ENCODE measurements around the gene ZNF774.
"Not testable (repeated sequence)": the region's sequence is repeated elsewhere in the genome, so short reads cannot be mapped to it uniquely, and the experiment has no call there.

ZNF774 gene

GRCh38 chr15:90347431-90348065 lies 4.5 kb upstream of the ZNF774 start:
- not testable (repeated sequence) for DNase-seq

- DNase-seq: no peak
Measured at GRCh38 chr15:90348456-90348855, 3.6 kb upstream of the ZNF774 start.

- DNase-seq: no peak
Measured at GRCh38 chr15:90349072-90349471, 3.0 kb upstream of the ZNF774 start.

- no peak for DNase-seq
Measured at GRCh38 chr15:90349821-90350220, 2.3 kb upstream of the ZNF774 start.

DNA sequence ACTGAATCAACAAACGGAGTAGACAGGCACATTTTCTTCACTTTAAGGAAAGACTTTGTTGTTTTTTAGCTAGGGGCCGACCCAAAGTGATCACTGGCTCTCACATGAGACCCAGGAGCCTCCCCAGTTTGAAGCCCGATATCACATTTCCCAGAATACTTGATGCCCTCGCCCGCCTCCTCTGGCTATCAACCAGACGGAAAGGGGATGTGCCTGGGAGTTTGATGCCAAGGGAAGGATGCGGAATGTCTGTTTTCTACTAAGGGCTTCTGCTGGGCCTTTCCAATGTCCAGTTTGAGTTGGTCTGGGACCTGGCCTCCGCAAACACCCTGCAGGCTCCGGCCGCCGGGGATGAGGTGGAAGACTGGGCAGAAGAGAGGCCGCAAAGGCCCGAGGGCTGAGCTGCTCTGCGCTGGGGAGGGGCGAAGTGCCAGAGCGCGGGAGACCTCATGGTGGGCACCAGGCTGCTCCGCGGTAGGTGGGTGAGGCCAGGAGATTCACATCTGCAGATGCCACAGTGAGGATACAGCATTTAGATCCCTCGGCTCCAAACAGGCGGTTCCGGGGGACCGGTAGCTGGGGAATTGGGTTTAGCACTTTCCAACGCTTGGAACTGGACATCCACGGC lies 491 bp upstream of the ZNF774 start:
- DNase-seq: no peak

DNA sequence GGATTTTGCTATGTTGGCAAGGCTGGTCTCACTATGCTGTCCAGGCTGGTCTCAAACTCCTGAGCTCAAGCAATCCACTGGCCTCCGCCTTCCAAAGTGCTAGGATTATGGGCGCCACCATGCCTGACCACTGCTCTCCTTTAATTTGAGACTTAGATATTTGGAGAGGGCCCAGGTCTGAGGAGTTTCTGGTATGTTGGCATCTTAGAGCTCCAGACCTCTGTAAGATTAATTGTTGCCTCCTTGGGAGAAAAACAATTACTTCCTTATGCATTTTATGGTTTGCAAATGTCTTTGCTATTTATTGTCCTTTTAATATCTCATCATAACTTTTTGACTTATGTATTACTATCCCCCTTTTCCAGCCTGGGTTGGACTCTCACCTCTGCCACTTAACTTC lies 2.9 kb downstream of the ZNF774 start:
- no peak for DNase-seq

DNA sequence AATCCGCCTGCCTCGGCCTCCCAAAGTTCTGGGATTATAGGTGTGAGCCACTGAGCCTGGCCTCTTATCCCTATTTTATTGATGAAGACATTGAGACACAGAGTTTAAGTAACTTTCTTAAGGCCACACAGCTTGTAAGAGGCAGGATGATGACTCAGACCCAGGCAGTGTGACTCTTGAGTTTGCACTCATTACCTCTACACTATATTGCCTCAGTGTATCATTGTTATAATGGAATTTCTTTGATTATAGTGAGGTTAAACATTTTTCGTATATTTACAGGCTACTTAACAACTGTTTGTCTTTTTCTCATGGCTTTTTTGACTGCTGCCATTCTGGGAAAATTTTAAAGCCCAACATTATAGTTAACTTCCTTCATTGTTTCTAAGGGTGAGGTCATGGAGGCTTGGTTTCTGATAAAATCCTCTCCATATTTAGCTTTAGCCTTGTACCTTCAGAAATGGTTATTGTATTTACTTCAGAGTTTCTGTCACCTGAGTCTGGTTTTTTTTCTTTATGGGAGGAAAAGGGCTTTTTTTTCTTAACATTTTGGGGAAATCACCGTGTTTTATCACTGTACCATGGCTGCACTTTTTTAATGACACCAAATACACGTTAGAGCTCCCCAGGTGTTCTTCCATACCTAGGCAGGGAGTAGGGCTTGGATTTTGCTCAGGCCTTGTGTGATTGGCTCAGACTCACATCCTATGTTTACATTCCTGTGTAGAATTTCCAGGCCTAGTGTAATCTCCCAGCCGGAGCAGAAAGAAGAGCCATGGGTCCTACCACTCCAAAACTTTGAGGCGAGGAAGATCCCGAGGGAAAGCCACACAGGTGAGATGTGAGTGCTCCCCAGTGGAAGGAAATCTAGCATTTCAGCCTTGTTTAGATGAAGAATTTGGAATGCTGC lies 6.3 kb downstream of the ZNF774 start:
- DNase-seq: no peak

DNA sequence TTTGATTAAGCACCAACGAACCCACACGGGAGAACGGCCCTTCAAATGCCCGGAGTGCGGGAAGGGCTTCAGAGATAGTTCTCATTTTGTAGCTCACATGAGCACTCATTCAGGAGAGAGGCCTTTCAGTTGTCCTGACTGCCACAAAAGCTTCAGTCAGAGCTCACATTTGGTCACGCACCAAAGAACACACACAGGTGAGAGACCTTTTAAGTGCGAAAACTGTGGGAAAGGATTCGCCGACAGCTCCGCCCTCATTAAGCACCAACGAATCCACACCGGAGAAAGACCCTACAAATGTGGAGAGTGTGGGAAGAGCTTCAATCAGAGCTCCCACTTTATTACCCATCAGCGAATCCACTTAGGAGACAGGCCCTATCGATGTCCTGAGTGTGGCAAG lies 8.7 kb downstream of the ZNF774 start:
- DNase-seq: no peak

DNA sequence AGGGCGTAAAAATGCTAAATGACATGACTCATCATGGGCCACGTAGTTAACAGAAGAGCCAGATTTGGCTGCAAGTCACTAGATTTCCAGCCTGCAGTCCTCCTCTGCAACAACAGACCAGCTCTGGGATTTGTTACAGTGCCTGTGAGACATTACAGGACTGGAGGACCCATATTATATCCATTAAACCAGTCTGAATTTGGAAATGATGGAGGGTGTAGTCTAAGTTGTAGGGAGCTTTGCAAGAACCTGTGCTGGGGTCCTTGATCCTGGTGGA lies 10.8 kb downstream of the ZNF774 start:
- DNase-seq: no peak

GRCh38 chr15:90364251-90364650 lies 12.2 kb downstream of the ZNF774 start:
- no peak for DNase-seq

DNA sequence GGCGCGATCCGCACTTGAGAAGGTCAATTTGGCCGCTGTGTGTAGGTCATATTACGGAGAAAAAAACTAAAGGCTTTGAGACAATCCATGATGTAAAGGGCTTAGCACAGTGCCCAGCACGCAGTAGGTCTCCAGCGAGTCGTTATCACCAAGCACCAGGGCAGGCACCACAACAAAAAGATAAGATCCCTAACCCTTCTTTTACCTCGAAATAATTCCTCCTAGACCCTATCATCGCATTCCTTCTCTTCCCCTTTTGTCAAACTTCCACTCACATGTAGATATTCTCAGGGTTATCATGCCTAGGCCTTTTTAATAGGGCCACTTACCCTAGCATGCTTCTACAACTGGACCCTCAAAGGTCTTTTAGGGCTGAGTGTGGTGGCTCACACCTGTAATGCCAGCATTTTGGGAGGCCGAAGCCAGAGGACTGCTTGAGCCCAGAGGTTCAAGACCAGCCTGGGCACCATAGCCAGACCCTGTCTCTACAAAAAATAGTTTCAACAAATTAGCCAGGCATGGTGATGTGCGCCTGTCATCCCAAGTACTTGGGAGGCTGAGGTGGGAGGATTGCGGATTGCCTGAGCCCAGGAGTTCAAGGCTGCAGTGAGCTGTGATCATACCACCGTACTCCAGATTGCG lies 13.5 kb downstream of the ZNF774 start:
- no peak for DNase-seq

GRCh38 chr15:90367576-90367975 lies 15.5 kb downstream of the ZNF774 start:
- DNase-seq: no peak

DNA sequence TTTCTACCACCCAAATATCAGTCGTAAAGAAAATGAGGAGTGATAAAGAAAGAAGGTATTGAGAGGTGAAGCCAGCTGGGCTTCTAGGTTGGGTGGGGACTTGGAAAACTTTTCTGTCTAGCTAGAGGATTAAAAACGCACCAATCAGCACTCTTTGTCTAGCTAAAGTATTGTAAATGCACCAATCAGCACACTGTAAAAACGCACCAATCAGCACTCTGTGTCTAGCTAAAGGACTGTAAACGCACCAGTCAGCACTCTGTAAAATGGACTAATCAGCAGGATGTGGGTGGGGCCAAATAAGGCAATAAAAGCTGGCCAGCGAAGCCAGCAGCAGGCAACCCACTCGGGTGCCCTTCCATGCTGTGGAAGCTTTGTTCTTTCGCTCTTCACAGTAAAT lies 23.0 kb downstream of the ZNF774 start:
- DNase-seq: no peak

- peak; percentile 74 for DNase-seq
Measured at GRCh38 chr15:90376789-90377188, 24.7 kb downstream of the ZNF774 start.

DNA sequence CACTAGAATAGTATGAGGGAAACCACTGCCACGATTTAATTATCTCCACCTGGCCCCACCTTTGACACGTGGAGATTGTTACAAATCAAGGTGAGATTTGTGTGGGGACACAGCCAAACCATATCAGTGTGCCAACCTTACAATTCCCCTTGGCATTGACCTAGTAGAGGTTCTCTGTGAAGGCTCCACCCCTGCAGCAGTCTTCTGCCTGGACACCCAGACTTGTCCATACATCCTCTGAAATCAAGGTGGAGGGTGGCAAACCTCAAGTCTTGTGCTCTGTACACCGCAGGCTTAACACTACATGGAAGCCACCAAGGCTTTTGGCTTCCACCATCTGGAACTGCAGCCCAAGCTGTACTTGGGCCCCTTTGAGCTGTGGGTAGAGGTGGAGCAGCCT lies 27.2 kb downstream of the ZNF774 start:
- DNase-seq: no peak

DNA sequence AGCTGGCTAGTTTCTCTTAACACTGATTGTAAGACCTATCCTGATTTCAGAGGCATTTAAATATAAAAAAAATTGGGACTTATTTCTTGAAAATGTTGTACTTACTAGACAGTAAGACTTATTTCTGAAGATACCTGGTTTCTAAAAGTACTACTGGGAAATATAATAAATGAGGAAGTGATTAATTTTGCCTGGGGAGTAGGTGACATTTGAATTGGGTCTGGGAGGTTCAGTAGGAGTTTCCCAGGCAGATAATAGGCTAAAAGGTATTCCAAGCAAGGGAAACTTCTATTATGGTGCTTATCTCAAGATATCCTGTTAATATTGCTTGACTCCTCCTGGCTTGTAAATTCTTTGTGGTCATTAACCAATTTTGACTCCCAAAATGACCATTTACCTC lies 29.4 kb downstream of the ZNF774 start:
- DNase-seq: no peak

DNA sequence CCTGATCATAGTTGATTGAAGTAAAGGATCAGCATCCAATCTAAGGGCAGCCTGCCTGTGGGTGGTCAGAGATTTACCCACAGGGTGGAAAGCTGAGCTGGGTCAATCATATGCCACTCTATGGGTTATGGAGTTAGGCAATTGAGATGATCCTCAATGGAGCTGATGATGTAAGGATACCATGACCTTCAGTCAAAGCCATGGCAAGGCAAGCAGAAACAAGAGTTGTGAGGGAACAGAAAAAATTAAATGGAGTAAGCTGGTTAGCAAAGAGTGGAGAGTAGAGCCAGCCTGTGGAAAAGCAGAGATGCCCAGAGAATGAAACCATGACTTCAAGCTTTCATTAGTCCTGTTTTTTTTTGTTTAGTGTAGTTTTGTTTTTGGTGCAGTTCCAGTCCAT lies 30.2 kb downstream of the ZNF774 start:
- no peak for DNase-seq

DNA sequence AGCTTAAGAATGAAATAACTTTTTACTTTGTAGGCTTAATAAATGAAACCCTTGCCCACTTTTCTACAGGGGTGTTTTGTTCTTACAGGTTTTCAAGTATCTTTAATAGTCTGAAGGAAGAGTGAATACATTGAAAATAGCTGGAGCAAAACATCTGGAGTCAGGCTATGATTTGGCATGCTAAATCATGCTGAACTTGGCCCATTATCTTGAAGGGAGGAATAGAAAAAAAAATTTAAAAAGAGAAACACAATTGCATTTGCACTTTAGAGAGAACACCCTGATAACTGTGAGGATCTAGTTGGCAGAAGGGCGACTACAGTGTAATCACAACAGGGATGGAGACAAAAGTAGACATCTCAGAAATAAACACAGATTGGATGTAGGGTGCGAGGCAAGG lies 34.1 kb downstream of the ZNF774 start:
- DNase-seq: no peak

GRCh38 chr15:90387534-90388461 lies 35.7 kb downstream of the ZNF774 start, which contains the start of gene IQGAP1:
TSS of gene IQGAP1 (plus strand) at chr15:90388242. CDS start at chr15:90388342, 100 bp downstream.
- DNase-seq: peak; percentile 98

GRCh38 chr15:90388462-90389380 lies 36.6 kb downstream of the ZNF774 start:
- DNase-seq: peak; percentile 61

GRCh38 chr15:90389513-90389912 lies 37.4 kb downstream of the ZNF774 start:
- DNase-seq: no peak

Measured in CD4-positive, alpha-beta T cell treated with Interleukin-6 for 4 hours (primary cell).